ENCODE results near the gene ZNF502.

Gene ZNF502

DNA sequence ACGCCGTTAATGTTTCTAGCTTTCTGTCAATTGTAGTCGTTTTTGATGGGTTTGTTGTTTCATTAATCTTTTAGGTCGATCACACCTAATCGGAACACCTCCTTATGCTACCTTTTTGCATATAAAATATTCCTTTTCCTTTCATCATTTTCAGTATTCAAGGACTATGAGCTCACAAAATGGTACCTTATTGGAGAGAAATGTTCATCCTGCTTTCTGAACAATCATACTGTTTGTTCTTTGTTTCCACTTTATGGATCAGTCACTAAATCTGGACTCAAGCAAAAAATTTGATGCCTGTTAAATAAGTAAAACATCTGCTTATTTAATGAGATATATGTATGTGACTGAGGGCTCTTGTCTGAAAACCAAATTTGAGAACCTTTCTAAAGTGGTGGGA, 50.2 kb downstream of the ZNF502 start:
- no peak for ATAC-seq
- TF ChIP-seq ESRRG (CRISPR knock-in tag; IDR thresholded peaks at IDR 0.05) (no peak), CSDC2 (CRISPR knock-in tag; IDR thresholded peaks at IDR 0.05) (no peak), TCF4 (CRISPR knock-in tag; IDR thresholded peaks at IDR 0.05; ENCODE audit: borderline replicate concordance) (no peak), GLIS3 (CRISPR knock-in tag; IDR thresholded peaks at IDR 0.05) (no peak), RARB (CRISPR knock-in tag; IDR thresholded peaks at IDR 0.05) (no peak), BACH2 (CRISPR knock-in tag; IDR thresholded peaks at IDR 0.05; ENCODE audit: borderline replicate concordance) (no peak), PPARA (CRISPR knock-in tag; IDR thresholded peaks at IDR 0.05; ENCODE audit: borderline replicate concordance) (no peak), ZNF70 (CRISPR knock-in tag; IDR thresholded peaks at IDR 0.05) (no peak), ISL1 (CRISPR knock-in tag; IDR thresholded peaks at IDR 0.05) (no peak), ZC3H10 (CRISPR knock-in tag; IDR thresholded peaks at IDR 0.05) (no peak), SNAI2 (CRISPR knock-in tag; IDR thresholded peaks at IDR 0.05) (no peak), OSR1 (CRISPR knock-in tag; IDR thresholded peaks at IDR 0.05) (no peak), ARNTL (CRISPR knock-in tag; IDR thresholded peaks at IDR 0.05; ENCODE audit: borderline replicate concordance, low read depth) (no peak), ZNF8 (CRISPR knock-in tag; IDR thresholded peaks at IDR 0.05) (no peak), ZFP30 (CRISPR knock-in tag; IDR thresholded peaks at IDR 0.05) (no peak), TOX (CRISPR knock-in tag; IDR thresholded peaks at IDR 0.05; ENCODE audit: borderline replicate concordance) (no peak)
- TF ChIP-seq, protein P1, sequence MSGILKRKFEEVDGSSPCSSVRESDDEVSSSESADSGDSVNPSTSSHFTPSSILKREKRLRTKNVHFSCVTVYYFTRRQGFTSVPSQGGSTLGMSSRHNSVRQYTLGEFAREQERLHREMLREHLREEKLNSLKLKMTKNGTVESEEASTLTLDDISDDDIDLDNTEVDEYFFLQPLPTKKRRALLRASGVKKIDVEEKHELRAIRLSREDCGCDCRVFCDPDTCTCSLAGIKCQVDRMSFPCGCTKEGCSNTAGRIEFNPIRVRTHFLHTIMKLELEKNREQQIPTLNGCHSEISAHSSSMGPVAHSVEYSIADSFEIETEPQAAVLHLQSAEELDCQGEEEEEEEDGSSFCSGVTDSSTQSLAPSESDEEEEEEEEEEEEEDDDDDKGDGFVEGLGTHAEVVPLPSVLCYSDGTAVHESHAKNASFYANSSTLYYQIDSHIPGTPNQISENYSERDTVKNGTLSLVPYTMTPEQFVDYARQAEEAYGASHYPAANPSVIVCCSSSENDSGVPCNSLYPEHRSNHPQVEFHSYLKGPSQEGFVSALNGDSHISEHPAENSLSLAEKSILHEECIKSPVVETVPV (CRISPR knock-in tag; IDR thresholded peaks at IDR 0.05) = no peak
- TF ChIP-seq, protein P2, sequence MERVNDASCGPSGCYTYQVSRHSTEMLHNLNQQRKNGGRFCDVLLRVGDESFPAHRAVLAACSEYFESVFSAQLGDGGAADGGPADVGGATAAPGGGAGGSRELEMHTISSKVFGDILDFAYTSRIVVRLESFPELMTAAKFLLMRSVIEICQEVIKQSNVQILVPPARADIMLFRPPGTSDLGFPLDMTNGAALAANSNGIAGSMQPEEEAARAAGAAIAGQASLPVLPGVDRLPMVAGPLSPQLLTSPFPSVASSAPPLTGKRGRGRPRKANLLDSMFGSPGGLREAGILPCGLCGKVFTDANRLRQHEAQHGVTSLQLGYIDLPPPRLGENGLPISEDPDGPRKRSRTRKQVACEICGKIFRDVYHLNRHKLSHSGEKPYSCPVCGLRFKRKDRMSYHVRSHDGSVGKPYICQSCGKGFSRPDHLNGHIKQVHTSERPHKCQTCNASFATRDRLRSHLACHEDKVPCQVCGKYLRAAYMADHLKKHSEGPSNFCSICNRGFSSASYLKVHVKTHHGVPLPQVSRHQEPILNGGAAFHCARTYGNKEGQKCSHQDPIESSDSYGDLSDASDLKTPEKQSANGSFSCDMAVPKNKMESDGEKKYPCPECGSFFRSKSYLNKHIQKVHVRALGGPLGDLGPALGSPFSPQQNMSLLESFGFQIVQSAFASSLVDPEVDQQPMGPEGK (CRISPR knock-in tag; IDR thresholded peaks at IDR 0.05; ENCODE audit: borderline replicate concordance) = no peak
- TF ChIP-seq, protein P3, sequence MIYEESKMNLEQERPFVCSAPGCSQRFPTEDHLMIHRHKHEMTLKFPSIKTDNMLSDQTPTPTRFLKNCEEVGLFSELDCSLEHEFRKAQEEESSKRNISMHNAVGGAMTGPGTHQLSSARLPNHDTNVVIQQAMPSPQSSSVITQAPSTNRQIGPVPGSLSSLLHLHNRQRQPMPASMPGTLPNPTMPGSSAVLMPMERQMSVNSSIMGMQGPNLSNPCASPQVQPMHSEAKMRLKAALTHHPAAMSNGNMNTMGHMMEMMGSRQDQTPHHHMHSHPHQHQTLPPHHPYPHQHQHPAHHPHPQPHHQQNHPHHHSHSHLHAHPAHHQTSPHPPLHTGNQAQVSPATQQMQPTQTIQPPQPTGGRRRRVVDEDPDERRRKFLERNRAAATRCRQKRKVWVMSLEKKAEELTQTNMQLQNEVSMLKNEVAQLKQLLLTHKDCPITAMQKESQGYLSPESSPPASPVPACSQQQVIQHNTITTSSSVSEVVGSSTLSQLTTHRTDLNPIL (CRISPR knock-in tag; IDR thresholded peaks at IDR 0.05; ENCODE audit: low read depth) = no peak
- TF ChIP-seq, protein P4, sequence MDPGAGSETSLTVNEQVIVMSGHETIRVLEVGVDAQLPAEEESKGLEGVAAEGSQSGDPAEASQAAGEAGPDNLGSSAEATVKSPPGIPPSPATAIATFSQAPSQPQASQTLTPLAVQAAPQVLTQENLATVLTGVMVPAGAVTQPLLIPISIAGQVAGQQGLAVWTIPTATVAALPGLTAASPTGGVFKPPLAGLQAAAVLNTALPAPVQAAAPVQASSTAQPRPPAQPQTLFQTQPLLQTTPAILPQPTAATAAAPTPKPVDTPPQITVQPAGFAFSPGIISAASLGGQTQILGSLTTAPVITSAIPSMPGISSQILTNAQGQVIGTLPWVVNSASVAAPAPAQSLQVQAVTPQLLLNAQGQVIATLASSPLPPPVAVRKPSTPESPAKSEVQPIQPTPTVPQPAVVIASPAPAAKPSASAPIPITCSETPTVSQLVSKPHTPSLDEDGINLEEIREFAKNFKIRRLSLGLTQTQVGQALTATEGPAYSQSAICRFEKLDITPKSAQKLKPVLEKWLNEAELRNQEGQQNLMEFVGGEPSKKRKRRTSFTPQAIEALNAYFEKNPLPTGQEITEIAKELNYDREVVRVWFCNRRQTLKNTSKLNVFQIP (CRISPR knock-in tag; IDR thresholded peaks at IDR 0.05; ENCODE audit: borderline replicate concordance, low read depth) = no peak

DNA sequence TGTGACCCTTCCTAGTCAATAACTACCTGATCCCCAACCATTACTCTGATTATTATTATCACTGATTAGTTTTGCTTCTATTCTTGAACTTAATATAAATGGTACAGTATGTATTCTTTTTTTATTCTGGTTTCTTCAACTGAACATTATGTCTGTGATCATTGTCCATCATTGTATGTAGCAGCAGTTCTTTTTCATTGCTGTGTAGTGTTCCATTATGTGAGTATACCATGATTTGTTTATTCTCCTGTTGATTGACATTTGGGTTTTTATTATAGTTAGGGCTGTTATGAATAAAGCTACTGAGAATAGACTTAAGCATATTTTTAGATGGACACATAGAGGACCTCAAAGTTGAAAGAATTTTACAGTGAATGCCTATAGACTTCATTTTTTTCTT, 51.8 kb downstream of the ZNF502 start:
- ATAC-seq = no peak
- TF ChIP-seq, protein P2 (CRISPR knock-in tag; IDR thresholded peaks at IDR 0.05; ENCODE audit: borderline replicate concordance) = no peak
- TF ChIP-seq, protein P5, sequence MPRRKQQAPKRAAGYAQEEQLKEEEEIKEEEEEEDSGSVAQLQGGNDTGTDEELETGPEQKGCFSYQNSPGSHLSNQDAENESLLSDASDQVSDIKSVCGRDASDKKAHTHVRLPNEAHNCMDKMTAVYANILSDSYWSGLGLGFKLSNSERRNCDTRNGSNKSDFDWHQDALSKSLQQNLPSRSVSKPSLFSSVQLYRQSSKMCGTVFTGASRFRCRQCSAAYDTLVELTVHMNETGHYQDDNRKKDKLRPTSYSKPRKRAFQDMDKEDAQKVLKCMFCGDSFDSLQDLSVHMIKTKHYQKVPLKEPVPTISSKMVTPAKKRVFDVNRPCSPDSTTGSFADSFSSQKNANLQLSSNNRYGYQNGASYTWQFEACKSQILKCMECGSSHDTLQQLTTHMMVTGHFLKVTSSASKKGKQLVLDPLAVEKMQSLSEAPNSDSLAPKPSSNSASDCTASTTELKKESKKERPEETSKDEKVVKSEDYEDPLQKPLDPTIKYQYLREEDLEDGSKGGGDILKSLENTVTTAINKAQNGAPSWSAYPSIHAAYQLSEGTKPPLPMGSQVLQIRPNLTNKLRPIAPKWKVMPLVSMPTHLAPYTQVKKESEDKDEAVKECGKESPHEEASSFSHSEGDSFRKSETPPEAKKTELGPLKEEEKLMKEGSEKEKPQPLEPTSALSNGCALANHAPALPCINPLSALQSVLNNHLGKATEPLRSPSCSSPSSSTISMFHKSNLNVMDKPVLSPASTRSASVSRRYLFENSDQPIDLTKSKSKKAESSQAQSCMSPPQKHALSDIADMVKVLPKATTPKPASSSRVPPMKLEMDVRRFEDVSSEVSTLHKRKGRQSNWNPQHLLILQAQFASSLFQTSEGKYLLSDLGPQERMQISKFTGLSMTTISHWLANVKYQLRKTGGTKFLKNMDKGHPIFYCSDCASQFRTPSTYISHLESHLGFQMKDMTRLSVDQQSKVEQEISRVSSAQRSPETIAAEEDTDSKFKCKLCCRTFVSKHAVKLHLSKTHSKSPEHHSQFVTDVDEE (CRISPR knock-in tag; IDR thresholded peaks at IDR 0.05) = no peak
- TF ChIP-seq GLIS3 (CRISPR knock-in tag; IDR thresholded peaks at IDR 0.05) = no peak
- TF ChIP-seq, protein P1 (CRISPR knock-in tag; IDR thresholded peaks at IDR 0.05) = no peak
- no peak for TF ChIP-seq RARB (CRISPR knock-in tag; IDR thresholded peaks at IDR 0.05)
- no peak for TF ChIP-seq ZC3H10 (CRISPR knock-in tag; IDR thresholded peaks at IDR 0.05)
- TF ChIP-seq ZFP30 (CRISPR knock-in tag; IDR thresholded peaks at IDR 0.05) = no peak
- no peak for TF ChIP-seq BACH2 (CRISPR knock-in tag; IDR thresholded peaks at IDR 0.05; ENCODE audit: borderline replicate concordance)
- TF ChIP-seq ARNTL (CRISPR knock-in tag; IDR thresholded peaks at IDR 0.05; ENCODE audit: borderline replicate concordance, low read depth) = no peak
- no peak for TF ChIP-seq ZNF70 (CRISPR knock-in tag; IDR thresholded peaks at IDR 0.05)
- TF ChIP-seq OSR1 (CRISPR knock-in tag; IDR thresholded peaks at IDR 0.05) = no peak
- TF ChIP-seq ESRRG (CRISPR knock-in tag; IDR thresholded peaks at IDR 0.05) = no peak

Data from SK-N-SH treated with all-trans-retinoic acid at 6 μM for 48 hours (cell line).